ENCODE measurements around the gene AKAP11.

Gene AKAP11

DNA sequence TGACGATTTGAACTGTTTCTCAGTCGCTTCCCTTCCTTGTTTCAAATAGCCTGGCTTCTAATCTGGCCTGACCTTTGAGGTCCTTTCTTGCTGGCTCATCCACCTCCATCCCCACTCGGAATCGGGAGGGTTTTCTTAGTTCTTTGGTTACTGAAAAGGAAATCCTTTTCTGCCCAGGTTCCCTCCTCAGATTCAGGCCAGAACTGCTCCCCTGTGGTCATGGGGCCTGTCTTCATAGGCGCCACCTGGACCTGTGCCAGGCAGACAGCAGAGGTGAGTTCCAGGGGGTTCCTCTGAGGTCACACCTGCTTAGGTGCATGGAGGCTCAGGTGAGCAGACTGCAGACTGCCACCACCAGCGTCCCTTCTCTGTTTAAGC lies 62.4 kb downstream of the AKAP11 start:
- DNase-seq (ENCODE audit: low read depth, low spot score) = no peak

DNA sequence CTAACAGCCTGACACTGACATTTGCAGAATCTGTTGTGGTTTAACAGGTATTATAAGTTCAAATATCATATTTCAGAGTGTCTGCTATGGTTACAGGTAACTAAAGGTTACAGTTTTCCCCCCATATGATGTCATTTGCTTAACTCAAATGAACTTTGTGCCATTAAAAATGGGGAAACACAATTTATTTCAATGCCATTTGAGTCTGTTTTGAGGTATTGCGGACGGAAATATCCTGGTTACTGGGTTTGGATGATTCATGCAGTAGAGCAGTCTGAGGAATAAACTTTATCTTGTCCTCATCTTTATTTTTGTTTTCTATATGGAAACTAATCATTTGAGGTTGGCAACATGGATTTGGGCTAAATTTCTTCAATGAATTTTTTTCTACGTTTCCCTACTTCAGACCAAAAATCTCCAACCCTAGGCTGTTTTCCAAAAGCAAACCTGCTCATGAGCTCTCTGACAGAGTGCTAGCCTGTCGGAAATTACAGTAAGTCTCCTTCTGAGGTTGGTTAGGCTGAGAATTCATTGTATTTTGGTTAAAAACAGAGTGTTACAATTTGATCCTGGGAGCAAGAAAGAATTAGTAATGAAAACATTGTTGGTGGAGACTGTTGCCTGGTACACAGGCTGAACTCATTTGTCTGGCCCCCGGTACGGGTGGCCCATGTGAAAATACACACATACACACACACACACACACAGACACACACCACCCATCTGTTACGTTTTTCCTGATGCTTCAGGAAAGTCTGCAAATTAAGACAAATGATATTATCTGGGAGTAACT lies 66.1 kb downstream of the AKAP11 start:
- DNase-seq (ENCODE audit: low read depth, low spot score) = no peak

DNA sequence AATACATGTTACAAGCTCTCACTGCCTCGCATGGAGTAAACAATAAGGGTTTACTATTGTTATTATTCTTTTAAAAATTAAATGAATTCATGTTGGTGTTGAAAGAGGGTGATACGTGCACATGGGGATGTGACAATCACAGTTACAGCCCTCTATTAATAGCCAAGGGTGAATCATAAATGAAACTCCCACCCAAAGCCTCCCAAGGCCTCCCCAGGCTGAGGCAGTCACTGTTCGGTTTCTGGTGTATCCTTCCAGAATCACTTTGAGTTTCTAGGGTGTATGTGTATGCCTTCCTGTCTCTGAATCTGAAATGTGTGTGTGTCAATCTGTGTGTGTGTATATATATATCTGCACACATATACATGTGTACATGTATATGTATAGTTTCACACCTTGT lies 73.4 kb downstream of the AKAP11 start:
- DNase-seq (ENCODE audit: low read depth, low spot score) = no peak

DNA sequence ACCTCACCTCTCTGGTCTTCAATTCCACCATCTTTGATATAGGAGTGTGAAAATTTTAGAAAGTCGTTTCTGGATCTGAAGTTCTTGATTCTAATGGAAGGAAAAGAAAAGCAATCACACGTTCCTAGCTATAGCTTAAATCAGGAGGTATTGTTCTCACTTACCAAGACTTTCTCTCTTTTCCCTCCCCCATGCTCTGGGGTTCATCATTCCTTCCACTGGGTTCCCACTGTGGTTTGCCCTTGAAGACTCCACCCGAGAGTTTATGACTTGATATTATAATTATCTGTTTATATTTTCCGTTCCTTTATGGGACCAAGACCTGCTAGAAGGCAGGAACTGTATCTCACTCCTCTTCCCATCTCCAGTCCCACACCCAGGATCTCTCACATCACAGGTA lies 76.6 kb downstream of the AKAP11 start:
- DNase-seq (ENCODE audit: low read depth, low spot score) = no peak

DNA sequence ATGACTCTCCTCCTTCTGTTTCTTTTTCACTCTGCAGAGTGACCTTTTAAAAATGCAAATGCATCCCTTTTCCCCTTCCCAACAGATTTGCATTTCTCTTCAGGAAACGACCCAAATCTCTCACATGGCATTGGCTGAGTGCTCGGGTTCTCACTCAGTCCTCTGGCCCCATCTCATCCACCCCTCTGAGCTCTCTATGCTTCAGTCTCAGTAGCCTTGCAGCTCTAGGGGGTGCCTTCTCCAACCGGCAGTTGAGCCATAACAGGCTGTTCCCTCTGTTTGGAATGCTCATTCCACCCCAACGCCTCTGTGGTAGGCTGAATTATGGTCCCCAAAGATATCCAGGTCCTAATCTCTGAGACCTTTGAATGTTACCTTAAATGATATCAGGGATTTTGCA lies 78.2 kb downstream of the AKAP11 start:
- no peak for DNase-seq (ENCODE audit: low read depth, low spot score)

DNA sequence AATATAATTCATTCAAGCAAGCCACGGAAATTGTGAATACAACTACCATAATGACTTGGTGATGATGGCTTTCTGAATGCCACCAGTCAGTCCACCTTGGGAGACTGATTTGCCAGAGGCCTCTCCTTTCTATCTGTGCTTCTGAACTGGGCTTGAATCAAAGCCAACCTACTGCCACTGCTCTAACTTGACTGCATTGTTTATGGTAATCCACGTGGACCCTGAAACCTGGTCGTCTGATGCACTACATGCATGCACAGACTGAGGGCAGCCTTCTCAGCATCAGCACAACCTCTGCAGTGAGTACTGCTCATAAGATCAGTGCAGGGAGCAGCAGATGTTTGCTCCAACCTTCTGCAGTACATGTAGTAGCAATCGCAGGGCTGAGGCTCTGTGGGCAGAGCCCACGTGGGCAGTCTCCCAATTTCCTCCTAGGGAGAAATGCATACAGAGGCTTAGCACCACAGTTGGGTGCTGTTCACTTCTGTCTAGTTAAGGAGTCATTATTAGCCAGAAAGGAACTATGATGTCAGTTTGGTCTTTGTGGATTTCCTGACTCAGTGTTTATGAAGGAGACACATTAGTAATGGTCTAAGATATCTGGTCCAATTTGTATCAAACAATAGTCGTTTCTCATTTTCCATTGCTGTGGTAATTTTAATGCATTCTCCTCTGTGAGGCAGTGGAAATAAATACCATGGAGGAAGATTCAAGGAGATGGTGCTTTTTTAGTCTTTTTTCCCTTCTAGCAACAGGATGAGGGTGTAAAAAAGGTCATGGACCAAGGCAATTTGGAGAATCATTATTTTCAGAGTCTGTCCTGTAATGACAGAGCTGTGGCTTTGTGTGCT lies 82.5 kb downstream of the AKAP11 start:
- no peak for DNase-seq (ENCODE audit: low read depth, low spot score)

DNA sequence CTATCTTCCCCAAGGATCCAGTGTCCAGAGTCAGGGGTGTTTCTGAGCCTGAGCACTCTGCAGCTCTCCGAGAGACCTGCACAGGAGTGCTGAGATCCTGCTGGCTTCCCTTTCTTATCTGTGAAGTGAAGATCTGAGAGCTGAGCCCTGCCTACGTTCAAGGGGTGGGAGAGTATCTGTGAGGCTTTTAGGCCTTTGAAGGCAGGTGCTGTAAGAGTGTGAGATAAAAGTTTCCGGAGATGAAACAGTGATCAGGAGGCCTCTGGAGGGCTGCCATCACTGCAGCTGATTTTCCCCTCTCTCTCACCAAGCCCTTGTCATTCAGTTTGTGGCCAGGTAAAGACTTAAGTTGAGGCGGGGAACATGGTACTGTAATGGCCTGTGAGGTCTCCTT lies 83.1 kb downstream of the AKAP11 start:
- DNase-seq (ENCODE audit: low read depth, low spot score) = no peak

DNA sequence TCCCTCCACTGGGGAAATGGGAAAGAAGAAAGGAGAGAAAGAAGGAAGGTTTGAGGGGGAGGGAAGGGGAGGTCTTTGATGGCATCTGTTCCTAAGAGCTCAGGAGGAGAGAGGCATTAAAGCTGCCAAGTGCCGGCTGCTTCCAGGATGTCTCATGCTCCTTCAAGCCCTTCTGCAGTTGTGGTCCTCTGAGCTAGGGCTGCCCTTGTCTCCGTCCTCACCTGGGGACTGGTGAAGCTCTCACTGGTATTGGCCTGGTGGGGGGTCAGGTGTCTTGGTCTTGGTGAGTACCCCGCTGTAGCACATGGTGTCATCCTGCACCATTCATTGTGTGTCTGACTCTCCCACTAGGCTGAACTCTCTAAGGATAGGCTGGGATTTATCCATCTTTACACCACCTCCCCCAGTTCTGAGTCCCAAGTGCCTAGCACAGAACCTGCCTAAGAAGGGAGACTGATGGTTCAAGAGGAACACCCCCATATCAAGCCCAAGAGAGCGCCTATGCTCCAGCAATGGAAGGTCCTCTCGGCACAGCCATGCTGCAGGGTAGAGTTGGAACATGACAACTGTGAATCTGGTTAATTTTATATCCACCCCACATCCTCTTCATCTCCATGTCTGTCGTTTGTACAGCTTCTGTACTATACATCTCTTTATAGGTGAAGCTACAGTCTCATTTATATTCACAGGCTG lies 83.7 kb downstream of the AKAP11 start:
- no peak for DNase-seq (ENCODE audit: low read depth, low spot score)

DNA sequence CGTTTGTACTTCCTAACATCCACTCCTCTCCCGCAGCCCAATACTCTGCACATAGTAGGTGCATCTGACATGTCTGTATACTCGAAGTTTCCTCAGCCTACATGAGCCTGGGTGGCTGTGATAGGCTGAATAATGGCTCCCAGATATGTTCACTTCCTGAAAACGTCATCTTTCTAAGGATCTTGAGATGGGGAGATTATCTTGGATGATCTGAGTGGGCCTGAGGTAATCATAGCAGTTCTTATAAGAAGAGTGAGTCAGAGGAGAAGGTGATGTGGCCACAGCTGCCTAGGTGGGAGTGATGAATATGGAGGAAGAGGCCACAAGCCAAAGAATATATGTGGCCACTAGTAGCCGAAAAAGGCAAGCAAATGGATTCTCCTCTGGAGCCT lies 84.2 kb downstream of the AKAP11 start:
- no peak for DNase-seq (ENCODE audit: low read depth, low spot score)

DNA sequence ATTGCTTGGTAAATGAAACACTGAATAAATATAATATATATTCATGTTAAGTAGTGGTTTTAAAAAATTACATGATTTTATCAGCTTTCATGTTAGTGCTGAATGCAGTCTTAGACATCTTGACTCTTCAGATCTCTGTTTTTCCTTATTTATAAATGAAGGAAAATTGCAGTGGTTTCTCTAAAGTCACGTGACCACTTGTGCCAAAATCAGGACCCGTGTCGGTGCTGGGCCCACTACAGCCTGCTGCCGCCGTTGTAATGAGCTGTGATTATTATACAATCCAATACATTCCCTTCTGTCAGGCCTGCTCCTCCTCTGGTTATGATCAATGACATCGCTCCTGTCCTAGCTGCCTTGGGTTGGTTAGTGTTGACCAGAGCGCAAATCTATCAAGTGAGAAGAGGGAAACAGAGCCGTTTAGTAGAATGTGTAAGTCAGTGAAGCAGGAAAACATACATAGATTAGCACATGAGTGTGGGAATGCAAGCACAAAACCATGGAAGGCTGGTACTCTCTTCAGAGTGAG lies 88.2 kb downstream of the AKAP11 start:
- no peak for DNase-seq (ENCODE audit: low read depth, low spot score)

DNA sequence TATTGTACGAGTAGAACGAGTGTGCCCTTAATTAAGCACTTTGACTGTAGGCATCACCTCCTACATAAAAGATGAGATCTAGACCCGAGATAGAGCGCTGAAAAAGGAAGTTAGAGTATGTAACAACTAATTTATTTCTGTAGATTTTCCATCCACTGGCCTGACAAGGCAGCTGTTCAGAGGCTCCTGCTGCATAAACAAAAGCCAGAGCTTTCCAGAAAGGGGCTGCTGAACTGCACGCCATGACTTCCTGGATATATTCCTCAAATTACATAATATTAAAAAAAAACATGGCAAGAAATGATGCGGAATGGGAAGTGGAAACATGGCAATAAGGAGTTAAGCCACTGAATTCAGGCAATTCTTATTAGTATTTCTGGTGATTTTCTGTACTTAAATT lies 89.7 kb downstream of the AKAP11 start:
- DNase-seq (ENCODE audit: low read depth, low spot score) = no peak

DNA sequence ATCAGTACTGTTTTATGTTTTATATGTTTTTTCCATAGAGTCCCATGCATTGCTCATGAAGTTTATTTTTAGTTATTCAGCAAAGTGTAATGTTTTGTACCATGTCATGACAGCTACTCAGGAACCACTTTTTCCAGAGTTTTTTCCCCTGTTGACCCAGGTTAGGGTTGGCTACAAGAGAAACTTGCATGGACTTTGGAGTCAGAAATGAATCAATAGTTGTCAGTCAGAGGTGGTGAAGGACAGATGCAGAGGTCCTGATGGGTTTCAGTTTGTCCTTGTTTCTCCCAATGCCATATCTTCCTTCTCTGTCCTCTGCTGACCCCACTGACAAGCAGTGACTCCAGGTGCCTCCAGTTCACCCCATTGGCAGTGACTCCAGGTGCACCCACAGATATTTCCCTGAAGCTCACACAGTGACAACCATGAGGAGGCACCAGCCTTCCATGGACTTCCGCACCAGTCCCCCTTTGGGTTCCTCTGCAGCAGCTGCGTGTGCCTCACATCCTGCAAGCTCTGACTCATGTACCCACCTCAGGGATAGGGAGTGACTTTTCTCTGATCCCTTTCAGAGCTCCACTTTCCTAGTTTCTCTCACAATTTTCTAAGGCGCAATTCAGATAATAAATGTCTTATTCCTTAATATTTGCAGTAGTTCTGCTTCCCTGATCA lies 92.1 kb downstream of the AKAP11 start:
- no peak for DNase-seq (ENCODE audit: low read depth, low spot score)

DNA sequence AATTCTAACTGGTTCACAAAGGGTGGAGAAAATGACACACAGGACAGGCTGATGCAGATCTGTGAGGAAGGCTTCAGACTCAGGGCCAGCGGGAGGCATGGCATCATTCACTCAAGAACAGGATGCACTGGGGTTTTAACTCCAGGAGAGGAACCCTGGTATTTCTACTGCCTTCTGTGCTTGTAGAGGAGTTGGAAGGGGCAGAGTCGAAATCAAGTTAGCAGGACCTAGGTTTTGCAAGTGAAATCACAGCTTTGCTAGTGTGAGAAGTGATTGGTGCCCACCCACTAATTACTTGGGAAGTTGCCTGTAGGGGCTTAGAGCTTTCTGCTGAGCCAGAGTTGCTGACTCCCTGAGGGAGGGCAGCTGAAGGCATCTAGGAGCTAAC lies 92.7 kb downstream of the AKAP11 start:
- no peak for DNase-seq (ENCODE audit: low read depth, low spot score)

DNA sequence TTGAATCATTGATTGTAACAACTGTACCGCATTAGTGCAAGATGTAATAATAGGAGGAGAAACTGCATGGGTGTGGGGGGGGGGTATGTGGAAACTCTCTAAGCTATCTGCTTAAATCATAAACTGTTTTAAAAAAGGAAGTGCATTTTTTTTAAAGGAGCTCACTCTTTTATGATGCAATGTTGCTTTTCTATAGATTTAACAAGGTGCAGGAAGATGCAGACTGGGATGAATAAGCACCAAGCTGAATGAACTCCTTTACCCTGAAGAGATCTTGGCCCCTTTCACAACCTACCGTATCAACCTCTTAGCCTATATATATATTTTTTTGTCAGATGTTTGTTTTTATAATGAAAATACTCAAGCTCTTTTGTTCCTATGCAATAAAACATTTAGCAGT lies 95.9 kb downstream of the AKAP11 start:
- DNase-seq (ENCODE audit: low read depth, low spot score) = no peak

DNA sequence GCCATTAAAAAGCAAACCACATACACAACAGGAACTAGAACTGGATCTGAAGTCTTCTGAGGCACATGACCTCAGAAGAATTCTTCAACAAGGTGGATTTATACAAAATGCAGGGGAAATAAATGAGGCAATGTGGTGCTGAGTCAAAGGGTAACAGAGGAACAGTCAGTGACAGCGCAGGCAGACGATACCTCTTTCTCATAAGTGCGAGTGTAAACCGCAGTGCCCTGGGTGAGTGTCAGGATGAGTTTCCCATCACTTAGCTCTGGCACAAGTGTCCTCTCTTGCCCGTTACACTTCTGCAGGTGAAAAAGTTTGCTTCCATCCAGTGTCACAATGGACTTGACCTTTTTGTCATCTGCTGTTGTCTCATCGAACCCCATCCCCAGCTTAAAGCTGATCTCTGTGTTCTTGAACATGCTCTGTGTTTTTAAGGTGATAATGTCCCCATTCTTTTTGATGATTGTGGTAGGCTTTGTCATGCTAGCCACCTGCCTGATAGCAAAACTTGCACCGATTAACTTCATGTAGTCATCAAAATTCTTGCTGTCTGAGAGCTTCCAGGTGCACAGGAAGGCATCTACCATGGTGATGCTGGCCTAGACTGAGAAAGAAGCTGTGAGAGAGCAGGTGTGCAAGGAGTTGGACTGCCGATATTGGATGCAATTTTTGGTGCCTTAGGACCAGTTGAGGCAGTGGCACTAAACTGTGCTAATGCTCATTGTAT lies 97.3 kb downstream of the AKAP11 start:
- no peak for DNase-seq (ENCODE audit: low read depth, low spot score)

DNA sequence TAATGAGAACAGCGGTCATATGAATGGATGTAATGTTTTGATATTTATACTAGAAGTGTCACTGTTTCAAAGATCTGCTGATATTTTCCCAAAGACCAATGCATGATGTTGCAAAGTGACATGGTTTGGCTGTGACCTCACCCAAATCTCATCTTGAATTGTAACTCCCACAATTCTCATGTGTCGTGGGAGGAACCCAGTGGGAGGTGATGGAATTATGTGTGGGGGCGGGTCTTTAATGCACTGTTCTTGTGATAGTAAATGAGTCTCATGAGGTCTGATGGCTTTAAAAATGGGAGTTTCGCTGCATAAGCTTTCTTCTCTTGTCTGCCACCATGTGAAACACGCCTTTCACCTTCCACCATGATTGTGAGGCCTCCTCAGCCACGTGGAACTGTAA lies 98.3 kb downstream of the AKAP11 start:
- DNase-seq (ENCODE audit: low read depth, low spot score) = no peak
